Adrenal gland (tissue), 5 donors: Measurements from ENCODE around the gene CXorf58.

Experiments used
- CTCF ChIP-seq, 6 experiments: fragments of 450-650 bp in 4 of 6; fragments of 200-600 bp in 2 of 6; sonication (generic) in 1 of 6; IDR thresholded peaks; 1 replicate in 5 of 6; 2 replicates in 1 of 6; pipeline versions ENCODE4 v1.5.1 to v1.8.0; 2016 to 2021; ENCODE audit warnings: antibody characterized with exemption in 6 of 6, mild to moderate bottlenecking in 2 of 6, moderate library complexity in 1 of 6
- POLR2A ChIP-seq, 2 donors: fragments of 450-650 bp; IDR thresholded peaks; one replicate each; pipeline ENCODE4 v1.6.1; 2017; ENCODE audit warnings: antibody characterized with exemption in 2 of 2, mild to moderate bottlenecking in 2 of 2, moderate library complexity in 1 of 2
- donor health status: DM: no; HTN: no; CAD: no.

DNA sequence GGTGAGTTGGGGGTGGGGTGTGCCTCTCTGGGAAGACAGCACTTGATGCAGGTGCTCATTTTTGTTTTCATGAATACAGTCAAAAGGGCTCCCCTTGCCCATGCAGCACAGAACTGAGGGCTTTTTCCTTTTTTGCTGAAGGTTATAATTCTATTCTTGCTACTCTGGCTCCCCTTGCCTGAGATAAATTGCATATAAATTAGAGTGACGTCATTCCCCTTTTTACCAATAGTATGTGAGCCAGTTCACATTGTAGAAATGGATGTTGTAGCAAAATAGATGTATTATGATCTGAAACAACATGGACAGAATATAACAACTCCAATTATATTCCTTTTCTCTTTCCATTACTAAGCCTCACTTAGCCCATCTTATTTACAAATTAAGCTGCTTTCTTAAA, 28.4 kb downstream of the CXorf58 start:
- no peak for TF ChIP-seq CTCF (IDR thresholded peaks at IDR 0.05)
- TF ChIP-seq POLR2A (IDR thresholded peaks at IDR 0.05), result no peak
